Thyroid gland (tissue), 4 donors: Measurements from ENCODE around the gene DEF6.

Experiments used
- CTCF ChIP-seq, 6 experiments: fragments of 200-600 bp in 3 of 6; fragments of 450-650 bp in 3 of 6; sonication (generic) in 3 of 6; IDR thresholded peaks; one replicate each; pipeline ENCODE4 v1.5.1; 2016 to 2019; ENCODE audit warnings: antibody characterized with exemption in 6 of 6, mild to moderate bottlenecking in 2 of 6, inconsistent platforms in 1 of 6, moderate library complexity in 1 of 6
- POLR2A ChIP-seq, 2 donors: fragments of 450-650 bp; IDR thresholded peaks; one replicate each; pipeline ENCODE4 v1.6.1; 2017; ENCODE audit warnings: antibody characterized with exemption in 2 of 2, mild to moderate bottlenecking in 2 of 2, moderate library complexity in 1 of 2

- TF ChIP-seq CTCF (IDR thresholded peaks at IDR 0.05) (no peak), POLR2A (IDR thresholded peaks at IDR 0.05) (no peak)
Observed at GRCh38 chr6:35267897-35268296, 29.7 kb upstream of the DEF6 start.
